ENCODE data around the gene ABHD13.
"Not testable (repeated sequence)": the region's sequence is repeated elsewhere in the genome, so short reads cannot be mapped to it uniquely, and the experiment has no call there.

The ABHD13 gene

GRCh38 chr13:108218044-108218974, at the start of gene ABHD13:
ABHD13 (plus strand) TSS chr13:108218392; CDS start chr13:108229219, 10,827 bp downstream.
- peak; percentile 90 for DNase-seq

- DNase-seq, result no peak
Measured at GRCh38 chr13:108168929-108169328, 49.3 kb upstream of the ABHD13 start.

GRCh38 chr13:108176685-108177274, 41.4 kb upstream of the ABHD13 start:
- peak; percentile 3 for DNase-seq

- DNase-seq, result no peak
Measured at GRCh38 chr13:108178078-108178477, 40.1 kb upstream of the ABHD13 start.

- DNase-seq, result no peak
Measured at GRCh38 chr13:108182652-108183051, 35.5 kb upstream of the ABHD13 start.

GRCh38 chr13:108185223-108185622, 33.0 kb upstream of the ABHD13 start:
- no peak for DNase-seq

- DNase-seq, result no peak
Measured at GRCh38 chr13:108188260-108188659, 29.9 kb upstream of the ABHD13 start.

- DNase-seq, result no peak
Measured at GRCh38 chr13:108190897-108191296, 27.3 kb upstream of the ABHD13 start.

- no peak for DNase-seq
Measured at GRCh38 chr13:108193806-108194205, 24.4 kb upstream of the ABHD13 start.

- DNase-seq, result no peak
Measured at GRCh38 chr13:108194435-108194936, 23.7 kb upstream of the ABHD13 start.

- DNase-seq, result no peak
Measured at GRCh38 chr13:108195146-108195545, 23.0 kb upstream of the ABHD13 start.

GRCh38 chr13:108195861-108196260, 22.3 kb upstream of the ABHD13 start:
- DNase-seq, result no peak

- no peak for DNase-seq
Measured at GRCh38 chr13:108200781-108201398, 17.3 kb upstream of the ABHD13 start.

GRCh38 chr13:108210551-108210950, 7.6 kb upstream of the ABHD13 start:
- DNase-seq, result no peak

GRCh38 chr13:108212886-108213285, 5.3 kb upstream of the ABHD13 start:
- DNase-seq, result no peak

- peak; percentile 75 for DNase-seq
Measured at GRCh38 chr13:108213946-108214345, 4.2 kb upstream of the ABHD13 start.

- peak; percentile 37 for DNase-seq
Measured at GRCh38 chr13:108214441-108215271, 3.5 kb upstream of the ABHD13 start.

GRCh38 chr13:108215436-108215835, 2.8 kb upstream of the ABHD13 start, which contains the start of gene LIG4:
LIG4 (minus strand) TSS chr13:108215536; CDS start chr13:108211268, 4,268 bp downstream.
- DNase-seq, result peak; percentile 93

GRCh38 chr13:108217307-108218043, 717 bp upstream of the ABHD13 start:
- not testable (repeated sequence) for DNase-seq

GRCh38 chr13:108220041-108220440, 1.8 kb downstream of the ABHD13 start:
- peak; percentile 40 for DNase-seq

GRCh38 chr13:108223687-108224503, 5.7 kb downstream of the ABHD13 start:
- DNase-seq, result no peak
